ENCODE measurements around the gene B4GALT5. TPM values are rescaled to one million over a fixed set of nuclear protein-coding genes. Genes with fewer than 3 reads are reported as not detected.
"Not testable (repeated sequence)": the region's sequence is repeated elsewhere in the genome, so short reads cannot be mapped to it uniquely, and the experiment has no call there.

Gene B4GALT5
- polyA plus RNA-seq, 3 donors, result 44.2 to 52.1 (median 50.5) TPM

GRCh38 chr20:49710971-49711666 is 2.6 kb downstream of the B4GALT5 start:
- DNase-seq (ENCODE audit: extremely low read depth in 1 of 11, low read depth in 9 of 11, low spot score in 4 of 11), result no peak

- no peak for DNase-seq (ENCODE audit: extremely low read depth in 1 of 11, low read depth in 9 of 11, low spot score in 4 of 11)
Observed at GRCh38 chr20:49707118-49707517, 6.6 kb downstream of the B4GALT5 start.

GRCh38 chr20:49706630-49707091 is 7.0 kb downstream of the B4GALT5 start:
- DNase-seq (ENCODE audit: extremely low read depth in 1 of 11, low read depth in 9 of 11, low spot score in 4 of 11), result no peak

GRCh38 chr20:49705893-49706292 is 7.8 kb downstream of the B4GALT5 start:
- DNase-seq (ENCODE audit: extremely low read depth in 1 of 11, low read depth in 9 of 11, low spot score in 4 of 11), result not testable (repeated sequence)

GRCh38 chr20:49705358-49705757 is 8.3 kb downstream of the B4GALT5 start:
- DNase-seq (ENCODE audit: extremely low read depth in 1 of 11, low read depth in 9 of 11, low spot score in 4 of 11), result no peak

GRCh38 chr20:49704932-49705336 is 8.7 kb downstream of the B4GALT5 start:
- no peak for DNase-seq (ENCODE audit: extremely low read depth in 1 of 11, low read depth in 9 of 11, low spot score in 4 of 11)

- DNase-seq (ENCODE audit: extremely low read depth in 1 of 11, low read depth in 9 of 11, low spot score in 4 of 11), result no peak
Observed at GRCh38 chr20:49701916-49702315, 11.8 kb downstream of the B4GALT5 start.

GRCh38 chr20:49701241-49701790 is 12.4 kb downstream of the B4GALT5 start:
- DNase-seq (ENCODE audit: extremely low read depth in 1 of 11, low read depth in 9 of 11, low spot score in 4 of 11), result no peak

- DNase-seq (ENCODE audit: extremely low read depth in 1 of 11, low read depth in 9 of 11, low spot score in 4 of 11), result no peak
Observed at GRCh38 chr20:49700411-49701185, 13.1 kb downstream of the B4GALT5 start.

- no peak for DNase-seq (ENCODE audit: extremely low read depth in 1 of 11, low read depth in 9 of 11, low spot score in 4 of 11)
Observed at GRCh38 chr20:49699200-49699992, 14.3 kb downstream of the B4GALT5 start.

GRCh38 chr20:49698477-49698876 is 15.2 kb downstream of the B4GALT5 start:
- DNase-seq (ENCODE audit: extremely low read depth in 1 of 11, low read depth in 9 of 11, low spot score in 4 of 11), result no peak

- no peak for DNase-seq (ENCODE audit: extremely low read depth in 1 of 11, low read depth in 9 of 11, low spot score in 4 of 11)
Observed at GRCh38 chr20:49697071-49697470, 16.6 kb downstream of the B4GALT5 start.

GRCh38 chr20:49696594-49696993 is 17.1 kb downstream of the B4GALT5 start:
- DNase-seq (ENCODE audit: extremely low read depth in 1 of 11, low read depth in 9 of 11, low spot score in 4 of 11), result no peak

- DNase-seq (ENCODE audit: extremely low read depth in 1 of 11, low read depth in 9 of 11, low spot score in 4 of 11), result no peak
Observed at GRCh38 chr20:49695830-49696229, 17.8 kb downstream of the B4GALT5 start.

- no peak for DNase-seq (ENCODE audit: extremely low read depth in 1 of 11, low read depth in 9 of 11, low spot score in 4 of 11)
Observed at GRCh38 chr20:49694450-49695071, 19.1 kb downstream of the B4GALT5 start.

- no peak for DNase-seq (ENCODE audit: extremely low read depth in 1 of 11, low read depth in 9 of 11, low spot score in 4 of 11)
Observed at GRCh38 chr20:49693435-49694171, 20.1 kb downstream of the B4GALT5 start.

- no peak for DNase-seq (ENCODE audit: extremely low read depth in 1 of 11, low read depth in 9 of 11, low spot score in 4 of 11)
Observed at GRCh38 chr20:49692941-49693340, 20.7 kb downstream of the B4GALT5 start.

- DNase-seq (ENCODE audit: extremely low read depth in 1 of 11, low read depth in 9 of 11, low spot score in 4 of 11), result no peak
Observed at GRCh38 chr20:49691818-49692568, 21.7 kb downstream of the B4GALT5 start.
